Stimulated activated CD4-positive, alpha-beta T cell treated with anti-CD3 and anti-CD28 coated beads, Interleukin-4, amount 100 ng/mL, for 4 hours (primary cell): Measurements from ENCODE around the gene CDH1.

ENCODE experiments used
- DNase-seq, 2 experiments: peaks; one replicate each; pipeline ENCODE4 v3.0.0-alpha.2; 2020

Gene CDH1

GRCh38 chr16:68732741-68733399, 4.2 kb upstream of the CDH1 start:
- no peak for DNase-seq

GRCh38 chr16:68733570-68733969, 3.5 kb upstream of the CDH1 start:
- no peak for DNase-seq

- DNase-seq: no peak
Measured at GRCh38 chr16:68734782-68735181, 2.3 kb upstream of the CDH1 start.

GRCh38 chr16:68736561-68736960, 531 bp upstream of the CDH1 start:
- DNase-seq: no peak

- no peak for DNase-seq
Measured at GRCh38 chr16:68737730-68738629, 888 bp downstream of the CDH1 start.

GRCh38 chr16:68739964-68740627, 3.0 kb downstream of the CDH1 start:
- no peak for DNase-seq

GRCh38 chr16:68740628-68741346, 3.7 kb downstream of the CDH1 start:
- DNase-seq: no peak

- DNase-seq: no peak
Measured at GRCh38 chr16:68743664-68744063, 6.6 kb downstream of the CDH1 start.

GRCh38 chr16:68744744-68745280, 7.7 kb downstream of the CDH1 start:
- no peak for DNase-seq

GRCh38 chr16:68746951-68747350, 9.9 kb downstream of the CDH1 start:
- DNase-seq: no peak

- no peak for DNase-seq
Measured at GRCh38 chr16:68749432-68749831, 12.3 kb downstream of the CDH1 start.

GRCh38 chr16:68750193-68750695, 13.2 kb downstream of the CDH1 start:
- DNase-seq: no peak

- no peak for DNase-seq
Measured at GRCh38 chr16:68751160-68751559, 14.1 kb downstream of the CDH1 start.

- DNase-seq: no peak
Measured at GRCh38 chr16:68752602-68753001, 15.5 kb downstream of the CDH1 start.

GRCh38 chr16:68754084-68754792, 17.1 kb downstream of the CDH1 start:
- no peak for DNase-seq

GRCh38 chr16:68756239-68756915, 19.3 kb downstream of the CDH1 start:
- peak; percentile 51 to 61 for DNase-seq

- DNase-seq: no peak
Measured at GRCh38 chr16:68757625-68757935, 20.5 kb downstream of the CDH1 start.

GRCh38 chr16:68759062-68759461, 22.0 kb downstream of the CDH1 start:
- DNase-seq: no peak

- peak; percentile 28 to 33 for DNase-seq
Measured at GRCh38 chr16:68760671-68761275, 23.7 kb downstream of the CDH1 start.

- DNase-seq: no peak
Measured at GRCh38 chr16:68762996-68763756, 26.1 kb downstream of the CDH1 start.
